Measurements from ENCODE around the gene GCSH. TPM values are rescaled to one million over a fixed set of nuclear protein-coding genes. Genes with fewer than 3 reads are reported as not detected.

The GCSH gene
- total and polyA plus RNA-seq, 2 of the 13 experiments (the other 11 are each of a cell fraction or from before 2014, with no cell fraction given), result 35.9 to 103 TPM

GRCh38 chr16:81095953-81096714 is at the start of gene GCSH (continued):
- TF ChIP-seq HHEX (CRISPR knock-in tag; IDR thresholded peaks at IDR 0.05), result no peak
- 0 out of 2 replicates have a peak, but pooled peaks have one; percentile 82 for TF ChIP-seq CERS6 (CRISPR knock-in tag; IDR thresholded peaks at IDR 0.05)
- TF ChIP-seq KLF13 (CRISPR knock-in tag; IDR thresholded peaks at IDR 0.05), result no peak
- no peak for TF ChIP-seq ZNF775 (CRISPR knock-in tag; IDR thresholded peaks at IDR 0.05; ENCODE audit: borderline replicate concordance)
- no peak for TF ChIP-seq GLMP (CRISPR knock-in tag; IDR thresholded peaks at IDR 0.05; ENCODE audit: borderline replicate concordance)
- TF ChIP-seq REPIN1 (CRISPR knock-in tag; IDR thresholded peaks at IDR 0.05; ENCODE audit: borderline replicate concordance, low read depth), result no peak; the same call in 1 of the 2 replicates
- no peak for TF ChIP-seq DNMT3B (CRISPR knock-in tag; conservative IDR thresholded peaks at IDR 0.05)
- TF ChIP-seq TRIM22 (IDR thresholded peaks at IDR 0.05), result no peak
- peak; percentile 18; the same call in 1 of the 2 replicates for TF ChIP-seq ZNF746 (CRISPR knock-in tag; IDR thresholded peaks at IDR 0.05)
- TF ChIP-seq ZNF75D (CRISPR knock-in tag; IDR thresholded peaks at IDR 0.05; ENCODE audit: borderline replicate concordance), result no peak
- peak; percentile 98 for TF ChIP-seq ATF7-NPFF (CRISPR knock-in tag; IDR thresholded peaks at IDR 0.05; ENCODE audit: low read depth)
- TF ChIP-seq SOX6 (IDR thresholded peaks at IDR 0.05), result no peak
- TF ChIP-seq SOX6 (CRISPR knock-in tag; IDR thresholded peaks at IDR 0.05), result no peak
- TF ChIP-seq CCDC6 (CRISPR knock-in tag; IDR thresholded peaks at IDR 0.05), result peak; percentile 88
- peak; percentile 40 for TF ChIP-seq FOXO1 (CRISPR knock-in tag; IDR thresholded peaks at IDR 0.05)
- TF ChIP-seq ELF1 (CRISPR knock-in tag; IDR thresholded peaks at IDR 0.05), result peak; percentile 89
- no peak for TF ChIP-seq THYN1 (CRISPR knock-in tag; IDR thresholded peaks at IDR 0.05; ENCODE audit: borderline replicate concordance, low read depth)
- peak; percentile 94 for TF ChIP-seq ZNF879 (CRISPR knock-in tag; IDR thresholded peaks at IDR 0.05)
- TF ChIP-seq PAF1 (CRISPR knock-in tag; IDR thresholded peaks at IDR 0.05), result no peak
- no peak for TF ChIP-seq ZNF44 (CRISPR knock-in tag; IDR thresholded peaks at IDR 0.05)
- TF ChIP-seq, protein P1, sequence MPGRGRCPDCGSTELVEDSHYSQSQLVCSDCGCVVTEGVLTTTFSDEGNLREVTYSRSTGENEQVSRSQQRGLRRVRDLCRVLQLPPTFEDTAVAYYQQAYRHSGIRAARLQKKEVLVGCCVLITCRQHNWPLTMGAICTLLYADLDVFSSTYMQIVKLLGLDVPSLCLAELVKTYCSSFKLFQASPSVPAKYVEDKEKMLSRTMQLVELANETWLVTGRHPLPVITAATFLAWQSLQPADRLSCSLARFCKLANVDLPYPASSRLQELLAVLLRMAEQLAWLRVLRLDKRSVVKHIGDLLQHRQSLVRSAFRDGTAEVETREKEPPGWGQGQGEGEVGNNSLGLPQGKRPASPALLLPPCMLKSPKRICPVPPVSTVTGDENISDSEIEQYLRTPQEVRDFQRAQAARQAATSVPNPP (CRISPR knock-in tag; IDR thresholded peaks at IDR 0.05), result peak; percentile 65; the same call in 1 of the 2 replicates
- no peak for TF ChIP-seq ZNF205 (CRISPR knock-in tag; IDR thresholded peaks at IDR 0.05)
- TF ChIP-seq PLSCR1 (CRISPR knock-in tag; IDR thresholded peaks at IDR 0.05; ENCODE audit: borderline replicate concordance), result no peak
- no peak for TF ChIP-seq NCOA1 (CRISPR knock-in tag; IDR thresholded peaks at IDR 0.05)
- TF ChIP-seq SP2 (CRISPR knock-in tag; IDR thresholded peaks at IDR 0.05), result peak; percentile 89
- 0 out of 2 replicates have a peak, but pooled peaks have one; percentile 54 for TF ChIP-seq CENPT (CRISPR knock-in tag; IDR thresholded peaks at IDR 0.05; ENCODE audit: low read depth)
- no peak for TF ChIP-seq NR3C1 (CRISPR knock-in tag; IDR thresholded peaks at IDR 0.05)
